Measurements from ENCODE around the gene GSTT2.

Gene GSTT2

DNA sequence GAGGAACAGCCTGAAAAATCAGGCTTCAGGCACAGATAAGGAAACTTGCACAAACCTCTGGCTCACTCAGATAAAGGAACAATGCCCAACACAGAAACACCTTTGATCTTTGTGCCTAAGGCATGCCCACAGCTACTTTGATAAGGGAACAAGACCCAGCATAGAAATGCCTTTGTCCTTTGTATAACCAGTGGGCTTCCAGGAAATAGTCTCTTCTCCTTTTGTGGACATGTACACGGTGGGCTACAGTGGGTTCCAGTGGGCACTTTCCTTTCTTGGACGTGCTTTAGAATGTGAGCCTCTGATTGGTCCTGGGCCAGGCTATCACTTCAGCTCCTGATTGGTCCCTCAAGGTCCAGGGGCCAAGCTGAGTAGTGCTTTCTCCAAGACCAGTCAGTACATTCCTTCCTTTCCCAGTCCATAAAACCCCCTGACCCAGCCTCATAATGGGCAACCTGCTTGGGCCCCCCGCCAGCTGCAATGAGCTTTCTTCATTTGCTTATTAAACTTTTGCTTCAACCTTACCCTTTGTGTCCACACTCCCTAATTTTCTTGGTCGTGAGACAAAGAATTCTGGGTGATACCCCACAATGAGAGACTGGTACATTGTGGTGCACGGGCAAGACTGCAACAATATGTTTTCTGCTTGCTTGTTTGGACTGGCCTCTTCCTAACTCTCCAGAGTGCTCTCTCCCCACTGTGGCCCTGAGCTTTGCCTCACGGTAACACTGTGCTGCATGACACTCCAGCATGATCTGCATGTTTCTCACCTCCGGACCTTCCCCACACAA lies 29.5 kb downstream of the GSTT2 start:
- DNase-seq, result no peak

DNA sequence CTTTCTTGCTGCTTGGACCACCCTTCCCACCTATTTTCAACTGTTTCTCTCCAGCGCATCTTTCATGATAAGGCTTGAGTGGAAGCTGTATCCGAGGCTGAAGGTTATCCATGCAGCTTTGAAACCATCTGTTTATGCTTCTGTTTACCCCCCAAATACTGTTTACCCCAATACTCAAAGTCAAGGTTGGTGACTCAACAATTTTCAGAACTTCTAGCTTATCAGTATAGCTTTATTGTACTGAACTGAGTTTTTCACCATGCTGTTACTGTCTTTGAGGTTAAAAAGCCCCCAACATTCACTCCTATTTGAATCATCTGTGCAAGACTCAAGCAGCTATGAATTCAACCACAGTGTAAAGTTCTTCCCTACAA lies 30.1 kb downstream of the GSTT2 start:
- no peak for DNase-seq

DNA sequence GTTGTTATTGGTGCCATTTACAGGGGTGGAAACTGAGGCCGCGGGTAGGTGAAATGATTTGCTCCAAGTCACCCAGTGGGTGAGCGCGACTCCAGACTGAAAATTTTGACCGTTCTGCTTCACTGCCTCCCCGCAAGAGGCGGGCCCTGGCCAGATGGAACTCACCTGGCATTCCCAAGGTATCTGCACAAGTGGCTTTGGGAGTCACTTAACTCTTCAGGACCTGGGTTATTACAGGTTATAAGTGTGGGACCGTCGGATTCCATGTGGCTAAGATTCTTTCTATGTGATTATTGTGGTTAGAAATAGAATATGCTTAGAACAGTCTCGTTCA lies 31.8 kb downstream of the GSTT2 start:
- DNase-seq, result no peak

DNA sequence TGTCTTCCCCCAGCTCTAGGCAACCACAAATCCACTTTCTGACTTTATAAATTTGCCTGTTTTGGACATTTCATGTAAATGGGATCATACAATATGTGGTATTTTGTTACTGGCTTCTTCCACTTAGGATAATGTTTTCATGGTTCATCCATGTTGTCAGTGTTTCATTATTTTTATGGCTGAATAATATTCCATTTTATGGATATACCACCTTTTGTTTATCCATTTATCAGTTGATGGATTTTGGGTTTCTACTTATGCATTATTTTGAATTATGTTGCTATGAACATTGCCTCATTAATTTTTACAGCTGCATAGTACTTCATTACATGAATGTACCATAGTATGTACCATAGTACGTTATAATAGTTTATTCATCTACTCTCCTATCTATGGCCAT lies 36.2 kb downstream of the GSTT2 start:
- DNase-seq, result no peak

DNA sequence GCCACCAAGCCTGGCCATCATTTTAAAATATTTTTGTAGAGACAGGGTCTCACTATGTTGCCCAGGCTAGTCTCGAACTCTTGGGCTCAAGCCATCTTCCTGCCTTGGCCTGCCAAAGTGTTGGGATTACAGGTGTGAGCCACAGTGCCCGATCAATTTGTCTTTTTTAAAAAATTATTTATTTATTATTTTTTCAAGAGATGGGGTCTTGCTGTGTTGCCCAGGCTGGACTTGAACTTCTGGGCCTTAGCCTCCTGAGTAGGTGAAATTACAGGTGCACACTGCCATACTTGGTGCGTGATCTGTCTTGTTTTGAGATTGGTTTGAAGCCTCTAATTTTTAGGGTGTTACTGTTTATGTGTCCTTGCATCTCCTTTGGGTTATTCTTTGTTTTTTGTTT lies 41.4 kb downstream of the GSTT2 start:
- no peak for DNase-seq

DNA sequence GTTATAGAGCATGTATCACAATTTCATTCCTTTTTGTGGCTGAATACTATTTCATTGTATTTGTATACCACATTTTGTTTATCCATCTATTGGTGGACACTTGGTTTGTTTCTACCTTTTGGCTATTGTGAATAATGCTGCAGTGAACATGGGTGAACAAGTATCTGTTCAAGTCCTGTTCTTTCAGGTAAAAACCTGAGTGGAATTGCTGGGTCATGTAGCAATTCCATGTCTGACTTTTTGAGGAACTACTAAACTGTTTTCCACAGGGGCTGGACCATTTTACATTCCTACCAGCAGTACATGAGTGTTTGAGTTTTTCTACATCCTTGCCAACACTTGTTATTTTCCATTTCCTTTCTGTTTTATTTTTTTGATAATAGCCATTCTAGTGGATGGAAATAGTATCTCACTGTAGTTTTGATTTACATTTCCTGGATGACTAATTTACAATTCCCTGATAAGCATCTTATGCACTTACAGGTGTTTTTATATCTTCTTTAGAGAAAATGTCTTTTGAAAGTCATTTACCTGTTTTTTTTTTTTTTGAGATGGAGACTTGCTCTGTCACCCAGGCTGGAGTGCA lies 43.4 kb downstream of the GSTT2 start:
- no peak for DNase-seq

DNA sequence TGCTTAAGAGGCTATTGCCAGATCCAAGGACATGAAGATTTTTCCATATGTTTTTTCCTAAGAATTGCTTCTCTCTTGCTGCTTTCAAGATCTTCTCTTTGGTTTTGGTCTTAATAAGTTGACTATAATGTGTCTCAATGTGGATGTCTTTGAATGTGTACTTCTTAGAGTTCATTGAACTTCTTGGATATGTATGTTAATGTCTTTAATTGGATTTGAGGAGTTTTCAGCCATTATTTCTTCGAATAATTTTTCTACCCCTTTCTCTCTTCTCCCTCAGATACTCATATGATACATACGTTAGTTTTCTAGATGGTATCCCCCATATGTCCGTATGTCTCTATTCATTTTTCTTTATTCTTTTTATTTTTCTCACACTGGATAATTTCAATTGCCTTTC lies 44.4 kb downstream of the GSTT2 start:
- no peak for DNase-seq

DNA sequence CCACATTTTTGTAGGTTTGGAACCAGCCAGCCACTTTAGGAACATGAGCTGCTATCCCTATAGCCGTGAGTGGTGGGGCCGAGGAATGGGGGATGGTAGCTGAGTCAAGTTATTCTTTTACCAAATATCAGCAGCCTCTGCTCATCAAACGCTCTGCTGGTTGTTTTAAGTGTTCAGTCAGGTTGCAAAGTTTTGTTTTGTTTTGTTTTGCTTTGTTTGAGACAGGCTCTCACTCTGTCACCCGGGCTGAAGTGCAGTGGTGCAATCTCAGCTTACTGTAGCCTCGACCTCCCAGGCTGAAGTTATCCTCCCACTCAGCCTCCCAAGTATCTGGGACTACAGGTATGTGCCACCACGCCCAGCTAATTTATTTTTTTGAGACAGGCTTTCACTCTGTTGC lies 45.5 kb downstream of the GSTT2 start:
- no peak for DNase-seq

DNA sequence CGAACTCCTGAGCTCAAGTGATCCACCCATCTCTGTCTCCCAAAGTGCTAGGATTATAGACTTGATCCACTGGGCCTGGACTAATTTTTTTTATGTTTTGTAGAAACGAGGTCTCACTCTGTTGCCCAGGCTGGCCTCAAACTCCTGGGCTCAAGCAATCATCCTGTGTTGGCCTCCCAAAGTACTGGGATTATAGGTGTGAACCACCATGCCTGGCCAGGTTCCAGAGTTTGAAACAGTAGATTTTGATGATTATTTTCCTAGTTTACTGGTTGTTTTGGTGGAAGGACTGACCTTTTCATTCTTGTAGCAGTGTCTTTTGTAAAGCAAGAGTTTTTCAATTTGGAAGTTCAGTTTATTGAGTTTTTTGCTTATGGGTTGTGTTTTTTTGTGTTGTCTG lies 46.1 kb downstream of the GSTT2 start:
- DNase-seq, result no peak

DNA sequence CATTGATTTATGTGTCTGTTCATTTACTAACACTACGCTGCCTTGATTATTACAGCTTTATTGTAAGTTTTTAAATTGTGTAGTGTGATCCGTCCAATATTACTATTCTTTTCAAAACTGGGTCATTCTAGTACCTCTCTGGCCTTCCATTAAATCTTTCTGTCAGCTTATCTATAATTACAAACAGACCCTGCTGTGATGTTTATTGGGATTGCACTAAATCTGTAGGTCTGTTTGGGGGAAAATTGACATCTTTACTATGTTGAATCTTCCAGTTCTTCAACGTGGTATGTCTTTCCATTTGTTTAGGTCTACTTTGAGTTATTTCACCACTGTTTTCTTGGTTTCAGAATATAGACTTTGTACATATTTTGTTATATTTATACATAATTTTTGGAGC lies 46.8 kb downstream of the GSTT2 start:
- no peak for DNase-seq

DNA sequence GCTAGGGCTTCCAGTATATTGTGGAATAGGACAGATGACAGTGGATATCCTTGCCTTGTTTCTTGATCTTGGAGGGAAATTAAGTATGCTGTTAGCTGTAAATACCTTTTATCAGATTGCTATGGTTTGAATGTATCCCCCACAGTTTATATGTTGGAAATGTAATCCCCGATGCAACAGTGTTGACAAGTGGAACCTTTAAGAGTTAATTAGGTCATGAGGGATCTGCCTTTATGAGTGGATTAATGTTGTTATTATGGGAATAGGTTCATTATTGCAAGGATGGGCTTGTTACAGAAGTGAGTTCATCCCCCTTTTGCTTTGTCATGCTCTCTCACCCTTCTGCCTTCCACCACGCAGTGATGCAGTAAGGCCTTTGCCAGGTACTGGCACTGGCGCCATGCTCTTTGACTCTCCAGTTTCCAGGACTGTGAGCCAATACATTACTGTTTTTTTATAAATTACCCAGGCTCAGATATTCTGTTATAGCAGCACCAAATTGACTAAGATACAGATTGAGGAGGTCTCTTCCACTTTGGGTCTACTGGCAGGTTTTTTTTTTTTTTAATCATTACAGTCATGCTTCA lies 47.5 kb downstream of the GSTT2 start:
- no peak for DNase-seq

DNA sequence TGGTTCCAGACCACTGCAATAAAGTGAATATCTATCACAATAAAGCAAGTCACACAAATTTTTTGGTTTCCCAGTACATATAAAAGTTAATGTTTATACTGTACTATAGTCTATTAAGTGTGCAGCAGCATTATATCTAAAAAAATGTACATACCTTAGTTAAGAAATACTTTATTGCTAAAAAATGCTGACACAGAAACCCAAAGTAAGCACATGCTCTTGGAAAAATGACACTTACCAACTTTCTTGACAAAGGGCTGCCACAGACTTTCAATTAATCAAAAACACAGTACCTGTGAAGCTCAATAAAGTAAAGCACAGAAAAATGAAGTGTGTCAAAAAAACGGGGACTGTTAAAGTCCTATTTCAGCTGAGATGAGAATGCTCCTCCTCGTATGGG lies 48.1 kb downstream of the GSTT2 start:
- DNase-seq, result no peak

DNA sequence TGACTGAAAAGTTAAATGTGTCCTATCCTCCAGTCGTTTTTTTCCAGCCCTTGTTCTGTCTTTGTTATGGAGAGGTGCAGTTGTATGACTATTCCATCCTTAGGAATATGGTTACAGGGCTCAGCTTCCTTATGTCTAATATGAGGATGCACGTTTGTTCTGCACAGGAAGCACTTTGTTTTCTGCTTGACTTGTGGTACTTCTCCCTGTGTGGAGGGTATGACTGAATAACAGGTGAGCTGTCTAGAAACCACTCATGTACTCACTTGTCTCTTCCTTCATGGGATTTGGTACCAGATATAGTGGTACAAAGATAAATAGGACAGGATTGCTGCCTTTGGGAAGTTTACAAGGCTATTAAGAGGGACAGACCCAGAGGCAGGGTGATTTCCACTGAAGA lies 48.6 kb downstream of the GSTT2 start:
- no peak for DNase-seq

DNA sequence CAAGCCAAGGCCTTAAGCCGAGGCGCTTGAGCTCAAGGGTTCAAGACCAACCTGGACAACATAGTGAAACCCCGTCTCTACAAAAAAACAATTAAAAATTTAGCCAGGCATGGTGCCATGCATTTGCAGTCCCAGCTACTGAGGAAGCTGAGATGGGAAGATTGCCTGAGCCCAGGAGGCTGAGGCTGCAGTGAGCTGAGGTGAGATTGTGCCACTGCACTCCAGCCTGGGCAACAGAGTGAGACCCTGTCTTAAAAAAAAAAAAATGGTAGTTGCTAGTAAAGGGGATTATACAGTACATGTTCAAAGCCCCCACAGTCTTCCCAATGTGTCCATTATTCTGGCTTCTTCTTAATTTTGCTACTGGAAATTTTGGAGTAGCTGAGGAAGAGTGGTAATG lies 49.4 kb downstream of the GSTT2 start:
- no peak for DNase-seq

DNA sequence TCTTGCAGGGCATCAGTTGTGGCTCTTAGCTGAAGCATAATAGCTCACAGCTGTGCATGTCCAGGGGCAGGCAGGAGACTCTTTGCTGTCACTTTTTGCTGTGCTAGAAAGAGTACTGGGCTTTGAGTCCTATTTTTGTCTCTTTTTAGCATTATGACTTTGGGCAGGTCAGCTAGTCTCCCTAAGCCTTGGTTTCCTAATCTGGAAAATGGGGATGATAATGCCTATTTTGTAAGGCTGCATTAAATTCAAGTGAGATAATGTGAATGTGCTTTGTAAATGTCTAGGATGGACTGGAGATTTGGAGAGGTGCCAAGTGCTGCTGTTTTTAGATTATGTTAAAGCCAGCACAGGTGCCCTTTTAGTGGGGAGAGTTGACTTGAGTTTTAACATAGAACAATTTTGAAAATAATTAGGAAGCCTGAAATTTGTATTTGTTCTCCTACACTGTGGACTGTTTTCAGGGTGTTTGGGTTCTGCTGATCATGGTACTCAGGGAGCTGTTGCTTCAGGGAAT lies 50.3 kb downstream of the GSTT2 start:
- no peak for DNase-seq

Measured in activated CD4-positive, alpha-beta T cell treated with anti-CD3 and anti-CD28 coated beads, Interleukin-2, amount 50 U/mL, for 1 hour (primary cell).